Measurements from ENCODE around the gene MAP4K4. TPM values are rescaled to one million over a fixed set of nuclear protein-coding genes. Genes with fewer than 3 reads are reported as not detected.

MAP4K4 gene
- polyA plus RNA-seq, 1 donor (not counting 4 experiments of a cell fraction or from before 2014, with no cell fraction given) = 84.1 TPM

- dilution Hi-C loops (cut with MboI; ENCODE audit: extremely low pct_ligation_motif_present, low sequenced_read_pairs) = no loop called here
- no peak for TF ChIP-seq CTCF (optimal IDR thresholded peaks at IDR 0.05 in 1 of 3, IDR thresholded peaks at IDR 0.05 in 1 of 3, conservative IDR thresholded peaks at IDR 0.05 in 1 of 3; ENCODE audit: extremely low read depth in 1 of 3, insufficient read depth in 2 of 3, low read length in 3 of 3)
- no peak for TF ChIP-seq EZH2 (IDR thresholded peaks at IDR 0.05; ENCODE audit: low read length)
- no peak for FAIRE-seq
- Histone ChIP-seq H3K4me2 (ENCODE audit: control insufficient read depth, extremely low read depth, insufficient read depth, low read depth, low read length) (no peak overlapping the region), H3K9ac (ENCODE audit: control insufficient read depth, extremely low read depth, insufficient read depth, low read length) (no peak overlapping the region), H4K20me1 (ENCODE audit: control insufficient read depth, extremely low read depth, insufficient read depth, low read length) (no peaks in the 10 kb centered on the region), H3K36me3 (ENCODE audit: control insufficient read depth in 2 of 2, extremely low read depth in 1 of 2, insufficient read depth in 2 of 2, low read length in 2 of 2) (peaks cover 3 to 7% of the 10 kb centered on the region in 2 experiments), H3K27ac (ENCODE audit: control insufficient read depth, insufficient read depth, low read length) (peak overlapping the region; percentile 64), H3K9me3 (ENCODE audit: control insufficient read depth, low read depth, low read length) (no peaks in the 10 kb centered on the region), H2AFZ (ENCODE audit: control insufficient read depth, low read length) (no peak overlapping the region), H3K27me3 (ENCODE audit: control insufficient read depth, extremely low read depth, insufficient read depth, low read length) (no peaks in the 10 kb centered on the region), H3K4me1 (ENCODE audit: control insufficient read depth, extremely low read depth, insufficient read depth, low read length) (peaks cover 26% of the 10 kb centered on the region), H3K9me1 (ENCODE audit: control insufficient read depth, extremely low read depth, insufficient read depth, low read length) (no peaks in the 10 kb centered on the region), H3K79me2 (ENCODE audit: control insufficient read depth, insufficient read depth, low read length) (no peaks in the 10 kb centered on the region), H3K4me3 (ENCODE audit: control insufficient read depth in 2 of 3, extremely low read depth in 1 of 3, insufficient read depth in 2 of 3, low read depth in 1 of 3, low read length in 3 of 3) (no peak overlapping the region)
- DNase-seq (ENCODE audit: low read depth, low spot score) = no peak
These were observed 201.8 kb downstream of the MAP4K4 start for GRCh38 chr2:101899265-101899664.

- no peak for FAIRE-seq
- Histone ChIP-seq H3K9me3 (ENCODE audit: control insufficient read depth, low read depth, low read length) (no peaks in the 10 kb centered on the region), H3K9ac (ENCODE audit: control insufficient read depth, extremely low read depth, insufficient read depth, low read length) (no peak overlapping the region), H3K79me2 (ENCODE audit: control insufficient read depth, insufficient read depth, low read length) (no peaks in the 10 kb centered on the region), H3K4me1 (ENCODE audit: control insufficient read depth, extremely low read depth, insufficient read depth, low read length) (peaks cover 26% of the 10 kb centered on the region), H3K36me3 (ENCODE audit: control insufficient read depth in 2 of 2, extremely low read depth in 1 of 2, insufficient read depth in 2 of 2, low read length in 2 of 2) (peaks cover 3 to 6% of the 10 kb centered on the region in 2 experiments), H3K27ac (ENCODE audit: control insufficient read depth, insufficient read depth, low read length) (peak overlapping the region; percentile 64), H3K27me3 (ENCODE audit: control insufficient read depth, extremely low read depth, insufficient read depth, low read length) (no peaks in the 10 kb centered on the region), H3K4me3 (ENCODE audit: control insufficient read depth in 2 of 3, extremely low read depth in 1 of 3, insufficient read depth in 2 of 3, low read depth in 1 of 3, low read length in 3 of 3) (peak overlapping the region in 2 of 3 experiments; percentile 0 to 30), H2AFZ (ENCODE audit: control insufficient read depth, low read length) (no peak overlapping the region), H4K20me1 (ENCODE audit: control insufficient read depth, extremely low read depth, insufficient read depth, low read length) (no peaks in the 10 kb centered on the region), H3K4me2 (ENCODE audit: control insufficient read depth, extremely low read depth, insufficient read depth, low read depth, low read length) (peak overlapping the region; percentile 57), H3K9me1 (ENCODE audit: control insufficient read depth, extremely low read depth, insufficient read depth, low read length) (no peaks in the 10 kb centered on the region)
- no peak for DNase-seq (ENCODE audit: low read depth, low spot score)
- dilution Hi-C loops (cut with MboI; ENCODE audit: extremely low pct_ligation_motif_present, low sequenced_read_pairs) = no loop called here
- TF ChIP-seq EZH2 (IDR thresholded peaks at IDR 0.05; ENCODE audit: low read length) (no peak), CTCF (optimal IDR thresholded peaks at IDR 0.05 in 1 of 3, IDR thresholded peaks at IDR 0.05 in 1 of 3, conservative IDR thresholded peaks at IDR 0.05 in 1 of 3; ENCODE audit: extremely low read depth in 1 of 3, insufficient read depth in 2 of 3, low read length in 3 of 3) (no peak)
These were observed 202.4 kb downstream of the MAP4K4 start for GRCh38 chr2:101899871-101900270.
